ENCODE results near the gene CTSD.

Gene CTSD

DNA sequence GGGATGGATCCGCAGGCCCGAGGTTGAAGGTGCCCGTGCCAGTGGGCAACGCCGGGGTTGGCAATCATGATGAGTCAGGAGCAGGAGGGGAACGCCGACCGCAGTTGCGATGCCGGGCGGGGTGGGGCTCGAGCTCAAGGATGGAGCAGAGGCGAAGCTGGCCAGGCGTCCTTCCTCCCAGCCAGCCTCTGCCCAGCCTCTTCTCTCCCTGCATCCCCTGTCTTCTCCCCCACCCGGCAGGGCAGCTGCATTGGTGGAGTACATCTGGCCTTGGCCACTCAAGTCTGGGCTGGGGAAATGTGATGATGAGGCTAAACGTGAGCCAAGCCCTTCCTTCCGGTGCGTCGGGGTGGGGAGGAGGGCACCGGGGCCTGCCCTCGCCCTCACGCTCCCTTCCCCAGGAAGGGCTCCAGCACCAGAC is 17.2 kb downstream of the CTSD start:
- in situ Hi-C loops (cut with HindIII; ENCODE audit: low sequenced_read_pairs) = no loop called here

GRCh38 chr11:1745701-1746320 is 17.9 kb downstream of the CTSD start:
- in situ Hi-C loops (cut with HindIII; ENCODE audit: low sequenced_read_pairs) = no loop called here

DNA sequence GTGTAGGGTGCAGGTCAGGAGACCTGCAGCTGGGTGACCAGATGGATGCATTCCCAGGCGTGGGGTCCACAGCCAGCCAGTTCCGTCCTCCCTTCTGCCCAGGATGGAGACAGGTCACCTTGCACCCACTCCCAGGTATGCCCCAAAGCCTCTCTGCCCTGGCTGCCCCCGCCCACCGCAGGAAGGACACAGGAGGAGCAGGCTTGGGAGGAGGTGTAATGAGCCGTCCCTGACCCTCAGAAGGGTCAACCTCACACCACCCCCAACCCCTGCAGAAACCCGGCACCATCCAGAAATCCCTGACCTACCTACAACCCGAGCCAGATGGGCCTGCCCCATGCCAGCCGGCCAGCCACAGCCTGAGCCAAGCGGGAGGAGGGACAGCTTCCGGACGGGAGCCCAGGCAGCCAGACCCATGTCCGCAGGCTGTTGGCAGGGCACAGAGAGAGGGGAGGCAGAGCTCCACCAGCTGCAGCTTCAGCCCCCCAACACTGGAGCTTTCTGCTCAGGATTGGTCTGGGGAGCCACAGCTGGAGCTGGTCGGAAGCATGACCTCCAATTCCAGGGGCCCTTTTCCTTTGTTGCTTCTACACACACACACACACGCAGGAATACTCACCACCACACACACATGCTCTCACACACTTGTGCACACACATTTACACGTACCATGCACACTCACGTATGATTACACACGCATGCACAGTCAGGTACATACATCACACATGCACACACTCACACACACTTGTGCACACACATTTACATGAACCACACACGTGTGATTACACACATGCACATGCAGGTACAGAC is 18.6 kb downstream of the CTSD start:
- in situ Hi-C loops (cut with HindIII; ENCODE audit: low sequenced_read_pairs) = no loop called here

DNA sequence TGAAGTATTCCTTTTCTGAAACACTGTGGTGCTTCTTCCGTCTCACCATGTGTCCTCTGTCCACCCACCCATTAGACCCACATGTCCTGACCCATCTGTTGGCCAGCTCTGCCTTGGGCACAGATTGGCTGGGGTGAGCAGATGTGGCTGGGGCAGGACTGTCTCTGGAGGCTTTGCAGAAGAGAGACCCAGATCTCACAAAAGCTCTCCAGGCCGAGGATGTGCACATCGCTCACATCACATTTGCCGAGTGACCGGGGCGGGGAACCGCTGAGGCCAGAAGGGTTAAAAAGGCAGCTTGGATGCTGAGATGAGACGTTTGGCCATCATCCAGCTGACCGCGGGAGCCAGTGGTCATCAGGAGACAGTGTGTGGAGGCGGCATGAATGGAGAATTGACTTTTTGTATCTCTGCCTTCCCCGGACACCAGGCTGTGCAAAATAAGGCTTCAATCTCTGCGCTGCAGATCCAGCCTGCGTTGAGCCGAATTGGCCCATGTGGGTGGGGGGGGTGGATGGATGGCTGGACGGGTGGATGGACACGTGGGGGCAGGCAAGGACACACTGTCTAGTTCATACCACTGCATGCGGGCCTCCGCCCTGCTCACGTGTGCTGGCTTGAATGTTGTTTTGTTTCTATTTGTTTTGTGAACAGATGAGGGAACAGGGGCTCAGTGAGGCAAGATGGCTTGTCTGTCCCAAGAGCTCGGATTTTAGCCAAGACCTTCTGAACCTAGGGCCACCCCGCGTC is 19.4 kb downstream of the CTSD start:
- in situ Hi-C loops (cut with HindIII; ENCODE audit: low sequenced_read_pairs) = no loop called here

- in situ Hi-C loops (cut with HindIII; ENCODE audit: low sequenced_read_pairs) = no loop called here
Observed at GRCh38 chr11:1743585-1744136, 20.1 kb downstream of the CTSD start.

GRCh38 chr11:1742869-1743584 is 20.7 kb downstream of the CTSD start:
- in situ Hi-C loops (cut with HindIII; ENCODE audit: low sequenced_read_pairs) = no loop called here

DNA sequence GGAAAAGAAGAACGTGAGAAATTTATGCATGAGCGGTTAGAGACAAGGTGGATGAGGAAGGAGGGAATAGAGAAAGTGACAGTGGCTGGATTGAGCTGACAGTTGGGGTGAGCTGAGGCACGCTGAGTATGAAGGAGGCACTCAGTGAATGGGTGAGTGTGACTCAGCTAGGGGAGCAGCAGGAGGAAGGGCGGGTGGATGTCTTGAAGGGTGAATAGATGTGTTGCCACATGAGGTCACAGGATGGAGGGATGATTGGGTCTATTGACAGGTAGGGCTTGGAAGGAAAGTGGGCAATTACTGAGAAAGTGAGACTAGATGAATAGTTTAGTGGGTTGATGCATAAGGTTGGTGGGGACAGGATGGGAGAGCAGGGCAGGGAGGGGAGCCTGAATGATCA is 21.4 kb downstream of the CTSD start:
- in situ Hi-C loops (cut with HindIII; ENCODE audit: low sequenced_read_pairs) = no loop called here

DNA sequence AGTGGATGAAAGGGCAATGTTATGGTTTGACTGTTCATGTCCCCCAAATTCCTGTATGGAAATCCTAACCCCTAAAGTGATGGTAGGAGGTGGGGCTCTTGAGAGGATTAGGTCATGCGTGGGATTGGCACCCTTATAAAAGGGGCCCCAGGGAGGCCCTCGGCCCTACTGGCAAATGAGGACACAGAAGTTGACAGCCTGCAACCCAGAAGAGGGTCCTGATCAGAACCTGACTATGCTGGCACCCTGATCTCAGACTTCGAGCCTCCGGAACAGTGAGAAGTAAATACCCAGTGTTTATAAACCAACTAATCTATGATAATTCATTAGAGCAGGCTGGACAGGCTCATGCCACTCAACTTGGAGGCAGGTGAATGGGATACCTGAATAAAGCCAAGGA is 22.0 kb downstream of the CTSD start:
- in situ Hi-C loops (cut with HindIII; ENCODE audit: low sequenced_read_pairs) = no loop called here

DNA sequence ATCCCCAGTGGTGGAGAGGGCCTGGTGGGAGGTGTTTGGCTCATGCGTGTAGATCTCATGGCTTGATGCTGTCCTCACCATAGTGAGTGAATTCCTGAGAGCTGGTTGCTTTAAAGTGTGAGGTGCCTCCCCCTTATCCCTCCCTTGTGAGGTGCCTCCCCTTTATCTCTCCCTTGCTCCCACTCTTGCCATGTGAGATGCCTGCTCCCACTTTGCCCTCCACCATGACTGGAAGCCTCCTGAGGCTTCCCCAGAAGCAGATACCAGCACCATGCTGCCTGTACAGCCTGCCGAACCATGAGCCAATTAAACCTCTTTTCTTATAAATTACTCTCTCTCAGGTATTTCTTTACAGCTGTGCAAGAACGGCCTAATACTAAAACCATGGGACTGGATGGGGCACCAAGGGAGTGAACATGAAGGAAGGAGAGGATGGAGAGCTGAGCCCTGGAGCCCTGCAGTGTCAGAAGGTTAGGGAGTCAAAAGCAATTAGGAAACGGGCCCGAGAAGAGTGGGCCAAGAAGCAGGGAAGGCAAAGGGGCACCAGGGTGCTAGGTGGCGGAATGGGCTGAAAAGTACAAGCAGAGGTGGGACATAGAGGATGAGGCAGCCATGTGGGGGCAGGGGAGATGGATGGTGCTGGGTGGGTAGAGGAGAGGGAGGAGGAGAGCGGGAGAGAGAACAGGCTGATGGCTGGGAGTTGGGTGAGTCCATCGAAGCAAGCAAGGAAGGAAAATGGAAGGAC is 22.8 kb downstream of the CTSD start:
- in situ Hi-C loops (cut with HindIII; ENCODE audit: low sequenced_read_pairs) = no loop called here

DNA sequence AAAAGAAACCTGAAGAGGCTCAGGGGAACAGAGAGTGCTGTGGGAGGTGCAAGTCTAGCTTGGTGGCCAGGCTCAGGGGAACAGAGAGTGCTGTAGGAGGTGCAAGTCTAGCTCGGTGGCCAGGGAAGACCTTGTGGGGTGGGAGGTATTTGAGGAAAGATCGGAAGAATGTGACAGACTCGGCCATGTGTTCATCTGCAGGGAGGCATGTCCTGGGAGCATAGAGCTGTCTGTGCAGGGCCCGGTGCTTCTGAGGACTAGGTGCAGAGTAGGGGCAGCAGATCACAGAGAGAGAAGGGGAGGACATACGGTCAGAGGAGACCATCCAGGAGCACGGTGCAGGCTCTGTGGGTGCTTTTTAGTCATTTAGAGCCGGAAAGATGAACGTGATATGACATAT is 24.2 kb downstream of the CTSD start:
- in situ Hi-C loops (cut with HindIII; ENCODE audit: low sequenced_read_pairs) = no loop called here

GRCh38 chr11:1738380-1738779 is 25.3 kb downstream of the CTSD start:
- in situ Hi-C loops (cut with HindIII; ENCODE audit: low sequenced_read_pairs) = no loop called here

- in situ Hi-C loops (cut with HindIII; ENCODE audit: low sequenced_read_pairs) = no loop called here
Observed at GRCh38 chr11:1737080-1737757, 26.5 kb downstream of the CTSD start.

GRCh38 chr11:1736447-1736992 is 27.2 kb downstream of the CTSD start:
- in situ Hi-C loops (cut with HindIII; ENCODE audit: low sequenced_read_pairs) = no loop called here

- in situ Hi-C loops (cut with HindIII; ENCODE audit: low sequenced_read_pairs) = no loop called here
Observed at GRCh38 chr11:1735271-1735670, 28.5 kb downstream of the CTSD start.

GRCh38 chr11:1734641-1735081 is 29.1 kb downstream of the CTSD start:
- in situ Hi-C loops (cut with HindIII; ENCODE audit: low sequenced_read_pairs) = no loop called here

DNA sequence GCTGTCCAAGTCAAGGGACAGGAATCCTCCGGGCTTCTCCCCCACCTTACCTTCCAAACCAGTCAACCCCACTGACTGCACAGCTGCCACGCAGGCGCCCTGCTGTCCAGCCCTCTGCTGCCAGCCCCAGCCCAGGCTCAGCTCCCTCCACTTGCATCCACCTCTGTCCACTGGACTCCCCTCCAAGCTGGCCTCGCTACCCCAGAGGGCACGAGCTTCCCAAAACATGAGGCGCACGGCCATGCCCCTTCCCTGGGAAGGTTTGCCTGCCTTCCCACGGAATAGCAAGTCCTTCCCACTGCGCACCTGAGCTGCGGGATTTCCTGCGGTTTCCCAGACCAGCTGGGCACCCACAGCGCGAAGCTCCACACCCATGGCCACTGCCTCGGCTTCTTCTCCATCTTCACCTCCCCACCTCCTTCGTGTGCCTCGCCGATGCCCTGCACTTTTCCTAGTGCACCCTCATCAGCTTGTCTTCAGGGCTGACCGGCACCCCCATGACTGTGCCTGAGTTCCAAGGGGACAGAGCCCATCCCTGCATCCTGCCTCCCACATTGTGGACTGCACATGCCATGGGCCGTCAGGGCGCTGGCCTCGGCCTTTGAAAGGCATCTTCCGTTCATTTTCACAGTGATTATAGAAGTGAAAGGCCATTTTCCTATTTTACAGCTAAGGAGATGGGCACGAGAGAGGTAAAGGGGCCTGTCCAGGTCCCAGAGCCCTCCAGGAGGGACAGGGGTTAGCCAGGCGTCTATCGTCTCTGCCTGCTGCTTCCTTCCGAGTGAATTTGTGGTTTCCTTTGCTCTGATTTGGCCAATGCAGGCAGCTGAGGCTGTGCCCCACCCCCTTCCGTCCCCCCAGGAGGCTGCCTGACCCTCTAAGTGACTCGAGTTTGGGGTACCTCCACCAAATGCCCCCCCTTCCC is 29.7 kb downstream of the CTSD start:
- in situ Hi-C loops (cut with HindIII; ENCODE audit: low sequenced_read_pairs) = no loop called here

- in situ Hi-C loops (cut with HindIII; ENCODE audit: low sequenced_read_pairs) = no loop called here
Observed at GRCh38 chr11:1733009-1733715, 30.6 kb downstream of the CTSD start.

Measured in DLD1 (cell line).